ENCODE data around the gene TSC22D3.
A peak's percentile ranks its signal among the peaks of the same experiment; 100 is the strongest.

DNA sequence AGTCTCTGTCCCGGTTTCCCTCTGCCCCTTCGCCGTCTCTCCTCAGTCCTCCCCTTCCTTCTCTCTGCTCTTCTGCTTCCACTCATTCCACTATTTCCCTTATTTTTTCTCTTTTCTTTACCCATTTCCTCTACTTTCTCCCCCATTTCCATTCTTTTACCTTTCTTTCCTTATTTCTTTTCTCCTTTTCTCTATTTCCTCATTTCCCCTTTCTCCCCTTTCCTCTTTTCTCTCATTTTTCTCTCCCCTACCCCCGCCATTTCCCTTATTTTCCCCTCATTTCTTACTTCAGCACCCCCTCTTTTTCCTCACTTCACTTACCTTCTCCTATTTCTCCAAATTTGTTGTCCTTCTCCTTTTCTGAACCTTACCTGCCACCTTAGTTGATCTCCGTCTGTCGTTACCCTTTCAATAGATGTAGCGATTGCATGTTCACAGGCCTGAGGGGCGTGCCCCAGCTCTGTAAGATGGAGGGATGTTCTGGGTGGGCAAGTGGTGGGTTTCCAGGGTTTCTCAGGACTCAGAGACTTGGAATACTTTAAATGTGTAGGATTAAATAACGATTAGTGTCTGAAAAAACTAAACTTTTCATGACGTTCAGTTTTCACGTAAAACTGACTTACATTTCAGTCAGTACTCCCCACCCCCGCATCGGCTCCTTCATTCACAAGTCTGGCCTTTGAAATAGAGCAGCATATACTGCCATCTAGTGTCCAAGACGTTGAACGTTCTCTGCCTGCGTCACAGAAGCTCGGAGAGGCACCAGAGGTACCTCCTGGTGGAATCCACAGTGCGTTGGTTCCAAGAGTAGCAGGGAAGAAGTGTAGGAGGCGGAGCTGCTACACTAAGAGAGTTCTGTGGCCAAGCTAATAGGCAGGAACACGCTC is 1.3 kb upstream of the TSC22D3 start:
- TF ChIP-seq, protein P1, sequence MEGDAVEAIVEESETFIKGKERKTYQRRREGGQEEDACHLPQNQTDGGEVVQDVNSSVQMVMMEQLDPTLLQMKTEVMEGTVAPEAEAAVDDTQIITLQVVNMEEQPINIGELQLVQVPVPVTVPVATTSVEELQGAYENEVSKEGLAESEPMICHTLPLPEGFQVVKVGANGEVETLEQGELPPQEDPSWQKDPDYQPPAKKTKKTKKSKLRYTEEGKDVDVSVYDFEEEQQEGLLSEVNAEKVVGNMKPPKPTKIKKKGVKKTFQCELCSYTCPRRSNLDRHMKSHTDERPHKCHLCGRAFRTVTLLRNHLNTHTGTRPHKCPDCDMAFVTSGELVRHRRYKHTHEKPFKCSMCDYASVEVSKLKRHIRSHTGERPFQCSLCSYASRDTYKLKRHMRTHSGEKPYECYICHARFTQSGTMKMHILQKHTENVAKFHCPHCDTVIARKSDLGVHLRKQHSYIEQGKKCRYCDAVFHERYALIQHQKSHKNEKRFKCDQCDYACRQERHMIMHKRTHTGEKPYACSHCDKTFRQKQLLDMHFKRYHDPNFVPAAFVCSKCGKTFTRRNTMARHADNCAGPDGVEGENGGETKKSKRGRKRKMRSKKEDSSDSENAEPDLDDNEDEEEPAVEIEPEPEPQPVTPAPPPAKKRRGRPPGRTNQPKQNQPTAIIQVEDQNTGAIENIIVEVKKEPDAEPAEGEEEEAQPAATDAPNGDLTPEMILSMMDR (conservative IDR thresholded peaks at IDR 0.05 in 1 of 2, IDR thresholded peaks at IDR 0.05 in 1 of 2; ENCODE audit: low read depth in 1 of 2, low read length in 2 of 2), result peak; percentile 50 to 62
- TF ChIP-seq EZH2 (IDR thresholded peaks at IDR 0.05; ENCODE audit: low read length, missing control alignments), result no peak
